ENCODE results near the gene SH2D6. TPM values are rescaled to one million over a fixed set of nuclear protein-coding genes. Genes with fewer than 3 reads are reported as not detected.

Gene SH2D6
- polyA plus RNA-seq, 2 of the 4 experiments (the other 2 are of a cell fraction), result 1.4 to 1.8 TPM

GRCh38 chr2:85457877-85458316 is 39.4 kb downstream of the SH2D6 start:
- FAIRE-seq (no peak), DNase-seq (ENCODE audit: low read depth in 1 of 2, low spot score in 1 of 2) (peak in 1 of 2 experiments; percentile 75), ATAC-seq (peak; percentile 60 to 64; a peak in 4 of 6 replicates)
- Histone ChIP-seq H3K4me1 (peaks cover 31% of the 10 kb centered on the region), H3K4me2 (peak overlapping the region; percentile 44), H3K27ac (peak overlapping the region; percentile 48 to 77), H3K9me3 (no peaks in the 10 kb centered on the region), H3K4me3 (no peak overlapping the region)
- TF ChIP-seq ELK1 (IDR thresholded peaks at IDR 0.05; ENCODE audit: low read depth, low read length) (no peak), JUNB (IDR thresholded peaks at IDR 0.05) (peak; percentile 66), MAFK (IDR thresholded peaks at IDR 0.05; ENCODE audit: partially characterized antibody) (peak; percentile 4), EP300 (IDR thresholded peaks at IDR 0.05) (peak in 1 of 2 experiments; percentile 38; a peak in 1 of 5 replicates), BCL3 (IDR thresholded peaks at IDR 0.05) (no peak), MAX (IDR thresholded peaks at IDR 0.05) (peak; percentile 23; the same call in 1 of the 2 replicates), FOSL2 (IDR thresholded peaks at IDR 0.05) (peak; percentile 38; the same call in 1 of the 2 replicates), FOSL2 (CRISPR knock-in tag; IDR thresholded peaks at IDR 0.05) (peak; percentile 9; the same call in 1 of the 2 replicates), RAD21 (conservative IDR thresholded peaks at IDR 0.05 in 1 of 2, IDR thresholded peaks at IDR 0.05 in 1 of 2) (peak; percentile 1 to 12; a peak in 1 of 5 replicates), HOXA7 (CRISPR knock-in tag; IDR thresholded peaks at IDR 0.05) (no peak), GATA3 (IDR thresholded peaks at IDR 0.05; ENCODE audit: borderline replicate concordance) (peak; percentile 43; the same call in 1 of the 2 replicates), FOSB (CRISPR knock-in tag; IDR thresholded peaks at IDR 0.05) (no peak), JUN (IDR thresholded peaks at IDR 0.05) (peak in 1 of 2 experiments; percentile 24; a peak in 1 of 5 replicates)
- WGBS (ENCODE audit: missing lambda C conversion rate), result 25% methylated on average over 6 of the region's 6 CpGs
- ChIA-PET POLR2A (interaction anchor here (0.6 to 2.3 kb wide), 4 partner anchors 20 to 88 kb away, joined by 3 to 9 read pairs (median 8); partner anchors contain the start of gene MAT2A), CTCF (interaction anchor here (1.9 to 5.1 kb wide), 3 partner anchors 13 to 46 kb away, joined by 5 to 32 read pairs (median 6); partner anchors contain the start of gene SH2D6)

GRCh38 chr2:85458601-85459563 is 40.4 kb downstream of the SH2D6 start:
- peak overlapping the region; percentile 44; the same call in 2 of the 3 replicates for H3K4me2 ChIP-seq
- DNase-seq (ENCODE audit: low read depth in 1 of 2, low spot score in 1 of 2) (no peak), FAIRE-seq (no peak), ATAC-seq (peak; percentile 43 to 52; a peak in 4 of 6 replicates)
- TF ChIP-seq FOSB (CRISPR knock-in tag; IDR thresholded peaks at IDR 0.05) (no peak), CHD4 (IDR thresholded peaks at IDR 0.05; ENCODE audit: borderline replicate concordance) (no peak), FOSL2 (IDR thresholded peaks at IDR 0.05) (no peak), FOSL2 (CRISPR knock-in tag; IDR thresholded peaks at IDR 0.05) (peak; percentile 39; the same call in 1 of the 2 replicates), RCOR1 (IDR thresholded peaks at IDR 0.05; ENCODE audit: low read depth, low read length) (no peak)
- H3K4me1 ChIP-seq, result peaks cover 31% of the 10 kb centered on the region
- ChIA-PET POLR2A (interaction anchor here (0.9 to 2.3 kb wide), 4 partner anchors 21 to 80 kb away, joined by 4 to 9 read pairs (median 8); partner anchors contain the start of gene MAT2A), CTCF (interaction anchor here (1.3 to 1.9 kb wide), 2 partner anchors 12 to 14 kb away, joined by 4 to 5 read pairs; no protein-coding TSS in a partner anchor)
- 70% methylated on average over 12 of the region's 12 CpGs for WGBS (ENCODE audit: missing lambda C conversion rate)
- H3K4me3 ChIP-seq, result no peak overlapping the region
- no peaks in the 10 kb centered on the region for H3K9me3 ChIP-seq
- peak overlapping the region; percentile 48 to 77 for H3K27ac ChIP-seq

GRCh38 chr2:85459771-85460170 is 41.3 kb downstream of the SH2D6 start:
- DNase-seq (ENCODE audit: low read depth in 1 of 2, low spot score in 1 of 2) (no peak), FAIRE-seq (no peak), ATAC-seq (no peak)
- no peak overlapping the region for H3K4me2 ChIP-seq
- POLR2A ChIA-PET, result interaction anchor here (0.9 kb wide), 1 partner anchor 79 kb away, joined by 4 read pairs; the partner anchor contains the start of gene MAT2A
- WGBS (ENCODE audit: missing lambda C conversion rate), result 91% methylated on average over 1 of the region's 1 CpG
- H3K9me3 ChIP-seq, result no peaks in the 10 kb centered on the region
- H3K4me1 ChIP-seq, result peaks cover 31% of the 10 kb centered on the region
- H3K27ac ChIP-seq, result peak overlapping the region in 1 of 2 experiments; percentile 77; a peak in 3 of 6 replicates
- no peak overlapping the region for H3K4me3 ChIP-seq
- CTCF ChIA-PET, result interaction anchor here (1.2 to 3.4 kb wide), 3 partner anchors 11 to 15 kb away, joined by 4 to 15 read pairs (median 4); no protein-coding TSS in a partner anchor
- TF ChIP-seq CTCF (IDR thresholded peaks at IDR 0.05) (no peak), BHLHE40 (IDR thresholded peaks at IDR 0.05; ENCODE audit: low read depth, low read length) (no peak), MYC (IDR thresholded peaks at IDR 0.05; ENCODE audit: borderline replicate concordance, low read length) (no peak), MAZ (IDR thresholded peaks at IDR 0.05; ENCODE audit: borderline replicate concordance, low read depth, low read length) (no peak), MAFK (IDR thresholded peaks at IDR 0.05; ENCODE audit: partially characterized antibody) (no peak), TP53 (CRISPR knock-in tag; IDR thresholded peaks at IDR 0.05) (no peak), USF2 (IDR thresholded peaks at IDR 0.05) (no peak), FOSB (CRISPR knock-in tag; IDR thresholded peaks at IDR 0.05) (no peak), PHF8 (IDR thresholded peaks at IDR 0.05; ENCODE audit: borderline replicate concordance, low read depth) (no peak), TFCP2L1 (CRISPR knock-in tag; IDR thresholded peaks at IDR 0.05) (no peak), EHF (CRISPR knock-in tag; IDR thresholded peaks at IDR 0.05) (no peak)
